Neural progenitor cell (in vitro differentiated cells): ENCODE results near the gene SARDH. TPM values are rescaled to one million over a fixed set of nuclear protein-coding genes. Genes with fewer than 3 reads are reported as not detected.

ENCODE experiments used
- DNase-seq: peaks from one replicate; pipeline ENCODE4 v3.0.0-alpha.2; 2016; ENCODE audit warnings: low spot score
- H2AFZ ChIP-seq: fragments of 200-600 bp; sonication (generic); replicated peaks from 2 replicates; pipeline ENCODE4 v1.6.1; 2016; ENCODE audit warnings: antibody characterized with exemption
- H3F3A ChIP-seq: fragments of 200-600 bp; sonication (generic); 2 replicates; pipeline ENCODE4 v1.6.1; 2016; ENCODE audit warnings: antibody characterized with exemption, low read depth
- H3K27ac ChIP-seq: fragments of 200-600 bp; sonication (generic); 2 replicates; pipeline ENCODE4 v1.5.1; 2016; ENCODE audit warnings: mild to moderate bottlenecking
- H3K27me3 ChIP-seq: fragments of 200-600 bp; sonication (generic); 2 replicates; pipeline ENCODE4 v1.6.1; 2016; ENCODE audit warnings: mild to moderate bottlenecking, moderate library complexity
- H3K36me3 ChIP-seq: fragments of 200-600 bp; sonication (generic); 2 replicates; pipeline ENCODE4 v1.5.1; 2016
- H3K4me1 ChIP-seq: fragments of 200-600 bp; sonication (generic); 2 replicates; pipeline ENCODE4 v1.6.1; 2016; ENCODE audit warnings: mixed run types
- H3K4me2 ChIP-seq: fragments of 200-600 bp; sonication (generic); 2 replicates; pipeline ENCODE4 v1.6.1; 2016
- H3K4me3 ChIP-seq: fragments of 200-600 bp; sonication (generic); 2 replicates; pipeline ENCODE4 v1.5.1; 2016
- H3K79me2 ChIP-seq: fragments of 200-600 bp; sonication (generic); 2 replicates; pipeline ENCODE4 v1.6.1; 2016; ENCODE audit warnings: low read depth
- H3K9ac ChIP-seq: fragments of 200-600 bp; sonication (generic); 2 replicates; pipeline ENCODE4 v1.6.1; 2016
- H3K9me3 ChIP-seq: fragments of 200-600 bp; sonication (generic); 2 replicates; pipeline ENCODE4 v1.5.1; 2016; ENCODE audit warnings: low read depth
- H4K20me1 ChIP-seq: fragments of 200-600 bp; sonication (generic); 2 replicates; pipeline ENCODE4 v1.6.1; 2016; ENCODE audit warnings: low read depth
- H3K27ac Mint-ChIP-seq: 3 replicates; pipeline ENCODE4 v1.8.0; 2021; ENCODE audit warnings: mixed read lengths
- H3K27me3 Mint-ChIP-seq: 2 replicates; pipeline ENCODE4 v1.8.0; 2022; ENCODE audit warnings: low read depth, mild to moderate bottlenecking, inconsistent platforms, moderate library complexity, mixed read lengths; ENCODE audit not compliant: insufficient read depth
- H3K36me3 Mint-ChIP-seq: 3 replicates; pipeline ENCODE4 v1.8.0; 2021; ENCODE audit warnings: mixed read lengths
- H3K4me1 Mint-ChIP-seq: 3 replicates; pipeline ENCODE4 v1.8.0; 2021; ENCODE audit warnings: mixed read lengths
- H3K4me3 Mint-ChIP-seq: 3 replicates; pipeline ENCODE4 v1.8.0; 2021; ENCODE audit warnings: mild to moderate bottlenecking, moderate library complexity, mixed read lengths
- H3K9me3 Mint-ChIP-seq: 3 replicates; pipeline ENCODE4 v1.8.0; 2020; ENCODE audit warnings: mixed read lengths
- EZH2 ChIP-seq: fragments of 200-600 bp; sonication (generic); IDR thresholded peaks from 2 replicates; pipeline ENCODE4 v1.6.1; 2017; ENCODE audit warnings: antibody characterized with exemption, mild to moderate bottlenecking, moderate library complexity
- EZH2phosphoT487 ChIP-seq: fragments of 200-600 bp; sonication (generic); IDR thresholded peaks from 2 replicates; pipeline ENCODE4 v1.6.1; 2017; ENCODE audit warnings: antibody characterized with exemption
- total RNA-seq: library from RNA; depleted of rRNA; stranded (reverse); fragments of >200 nt; gene quantifications from 2 replicates; pipeline ENCODE4 v1.2.3, GENCODE V29; 2015; ENCODE audit warnings: low replicate concordance
- TF ChIP-seq, protein P1 (sequence below): fragments of 200-600 bp; sonication (generic); IDR thresholded peaks from 2 replicates; pipeline ENCODE4 v1.5.1; 2017; ENCODE audit warnings: antibody characterized with exemption, mild to moderate bottlenecking

SARDH gene
- total RNA-seq, 1 donor from 2014 or later: 3.9 TPM

DNA sequence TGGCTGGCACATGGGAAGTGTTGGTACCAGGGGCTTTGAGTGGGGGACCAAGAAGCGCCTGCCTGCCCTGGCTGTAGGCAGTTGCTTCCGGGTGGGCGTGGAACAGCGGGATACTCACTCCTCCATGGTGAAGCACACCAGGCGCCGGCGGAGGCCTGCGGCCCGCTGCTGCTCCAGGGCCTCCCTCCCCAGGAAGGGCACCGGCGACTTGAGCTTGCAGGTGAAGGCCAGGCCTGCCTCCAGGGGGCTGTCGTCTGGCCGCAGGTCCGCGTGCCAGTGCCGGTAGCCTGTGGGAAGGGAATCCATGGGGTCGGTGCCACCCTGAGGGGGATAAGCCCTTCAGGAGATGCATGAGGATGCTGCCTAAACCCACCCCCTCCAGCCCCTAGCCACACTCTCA lies 67.7 kb downstream of the SARDH start:
- Histone ChIP-seq H3K4me3 (no peak overlapping the region), H4K20me1 (no peaks in the 10 kb centered on the region), H3K36me3 (no peaks in the 10 kb centered on the region), H3K79me2 (no peaks in the 10 kb centered on the region), H3K4me1 (no peaks in the 10 kb centered on the region), H3K9ac (no peak overlapping the region), H3F3A (no peaks in the 10 kb centered on the region), H2AFZ (no peak overlapping the region), H3K27me3 (no peaks in the 10 kb centered on the region), H3K27ac (no peak overlapping the region), H3K4me2 (no peak overlapping the region), H3K9me3 (no peaks in the 10 kb centered on the region)
- Mint-ChIP-seq H3K36me3 (no peaks in the 10 kb centered on the region), H3K9me3 (no peaks in the 10 kb centered on the region), H3K4me3 (no peak overlapping the region), H3K27me3 (peaks cover 5% of the 10 kb centered on the region), H3K4me1 (peaks cover 14% of the 10 kb centered on the region), H3K27ac (no peak overlapping the region)
- no peak for DNase-seq
- no peak for TF ChIP-seq EZH2phosphoT487

DNA sequence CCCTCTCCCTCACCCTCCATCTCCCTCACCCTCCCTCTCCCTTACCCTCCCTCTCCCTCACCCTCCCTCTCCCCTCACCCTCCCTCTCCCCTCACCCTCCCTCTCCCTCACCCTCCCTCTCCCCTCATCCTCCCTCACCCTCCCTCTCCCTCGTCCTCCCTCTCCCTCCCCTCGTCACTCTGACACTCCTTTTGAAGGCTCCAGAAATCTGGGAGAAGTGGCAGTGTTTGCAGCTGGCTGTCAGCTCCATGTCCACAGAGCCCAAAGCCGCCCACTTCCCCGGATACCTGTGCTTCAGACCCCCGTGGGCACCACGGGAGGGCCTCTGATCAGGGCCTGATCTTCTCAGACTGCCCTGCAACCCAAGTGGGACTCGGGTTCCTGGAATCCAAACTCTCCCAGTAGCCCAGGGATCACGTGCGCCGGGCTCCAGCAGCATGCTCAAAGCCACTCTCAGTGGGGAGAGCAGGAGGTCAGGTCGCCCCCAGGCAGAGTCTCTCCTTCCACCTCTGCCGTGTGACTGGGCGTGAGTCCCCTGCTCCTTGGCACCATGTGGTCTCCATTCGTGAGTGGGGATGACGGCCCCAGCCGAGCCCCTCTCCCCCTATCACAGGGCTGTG lies 68.9 kb downstream of the SARDH start:
- Mint-ChIP-seq H3K27ac (no peak overlapping the region), H3K4me3 (no peak overlapping the region), H3K27me3 (peaks cover 5% of the 10 kb centered on the region), H3K36me3 (no peaks in the 10 kb centered on the region), H3K9me3 (no peaks in the 10 kb centered on the region), H3K4me1 (peaks cover 12% of the 10 kb centered on the region)
- H3K9ac ChIP-seq: no peak overlapping the region
- no peak overlapping the region for H3K27ac ChIP-seq
- H3K9me3 ChIP-seq: no peaks in the 10 kb centered on the region
- H3K36me3 ChIP-seq: no peaks in the 10 kb centered on the region
- no peaks in the 10 kb centered on the region for H4K20me1 ChIP-seq
- H3K79me2 ChIP-seq: no peaks in the 10 kb centered on the region
- no peak overlapping the region for H3K4me3 ChIP-seq
- TF ChIP-seq EZH2phosphoT487: no peak
- TF ChIP-seq, protein P1, sequence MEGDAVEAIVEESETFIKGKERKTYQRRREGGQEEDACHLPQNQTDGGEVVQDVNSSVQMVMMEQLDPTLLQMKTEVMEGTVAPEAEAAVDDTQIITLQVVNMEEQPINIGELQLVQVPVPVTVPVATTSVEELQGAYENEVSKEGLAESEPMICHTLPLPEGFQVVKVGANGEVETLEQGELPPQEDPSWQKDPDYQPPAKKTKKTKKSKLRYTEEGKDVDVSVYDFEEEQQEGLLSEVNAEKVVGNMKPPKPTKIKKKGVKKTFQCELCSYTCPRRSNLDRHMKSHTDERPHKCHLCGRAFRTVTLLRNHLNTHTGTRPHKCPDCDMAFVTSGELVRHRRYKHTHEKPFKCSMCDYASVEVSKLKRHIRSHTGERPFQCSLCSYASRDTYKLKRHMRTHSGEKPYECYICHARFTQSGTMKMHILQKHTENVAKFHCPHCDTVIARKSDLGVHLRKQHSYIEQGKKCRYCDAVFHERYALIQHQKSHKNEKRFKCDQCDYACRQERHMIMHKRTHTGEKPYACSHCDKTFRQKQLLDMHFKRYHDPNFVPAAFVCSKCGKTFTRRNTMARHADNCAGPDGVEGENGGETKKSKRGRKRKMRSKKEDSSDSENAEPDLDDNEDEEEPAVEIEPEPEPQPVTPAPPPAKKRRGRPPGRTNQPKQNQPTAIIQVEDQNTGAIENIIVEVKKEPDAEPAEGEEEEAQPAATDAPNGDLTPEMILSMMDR: no peak
- no peak for TF ChIP-seq EZH2
- H2AFZ ChIP-seq: no peak overlapping the region
- H3K27me3 ChIP-seq: no peaks in the 10 kb centered on the region
- no peak for DNase-seq
- no peaks in the 10 kb centered on the region for H3F3A ChIP-seq
- no peak overlapping the region for H3K4me2 ChIP-seq
- no peaks in the 10 kb centered on the region for H3K4me1 ChIP-seq

DNA sequence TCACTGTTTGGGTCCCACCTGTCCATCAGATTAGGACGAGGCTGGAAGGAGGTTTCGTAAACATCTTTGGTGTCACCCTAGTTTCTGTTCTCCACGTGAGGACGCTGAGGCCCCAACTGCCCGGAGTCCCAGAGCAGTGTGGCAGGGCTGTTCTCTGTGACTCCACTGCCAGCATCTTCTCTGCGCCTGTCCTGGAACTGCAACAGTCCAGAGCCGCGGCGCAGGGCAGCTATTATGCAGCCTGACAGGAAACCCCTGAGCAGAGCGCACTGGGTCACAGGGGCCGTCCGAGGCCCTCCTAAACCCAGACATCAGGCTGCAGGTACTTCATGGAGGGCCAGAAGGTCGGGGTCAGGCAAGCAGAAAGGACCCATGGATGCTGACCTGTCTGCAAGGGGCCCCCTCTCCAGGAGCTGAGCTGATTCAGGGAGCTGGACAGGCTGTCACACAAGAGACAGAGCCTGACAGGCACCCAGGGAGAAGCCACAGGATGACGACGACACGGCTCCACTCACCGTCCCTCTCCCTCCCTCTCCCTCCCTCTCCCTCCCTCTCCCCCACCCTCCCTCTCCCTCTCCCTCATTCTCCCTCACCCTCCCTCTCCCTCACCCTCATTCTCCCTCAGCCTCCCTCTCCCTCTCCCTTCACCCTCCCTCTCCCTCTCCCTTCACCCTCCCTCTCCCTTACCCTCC lies 70.2 kb downstream of the SARDH start:
- Histone ChIP-seq H3K27me3 (no peaks in the 10 kb centered on the region), H3K27ac (no peak overlapping the region), H3F3A (no peaks in the 10 kb centered on the region), H4K20me1 (no peaks in the 10 kb centered on the region), H3K4me3 (no peak overlapping the region), H3K4me1 (no peaks in the 10 kb centered on the region), H3K9me3 (no peaks in the 10 kb centered on the region), H3K9ac (no peak overlapping the region), H3K36me3 (no peaks in the 10 kb centered on the region), H2AFZ (no peak overlapping the region), H3K79me2 (no peaks in the 10 kb centered on the region), H3K4me2 (no peak overlapping the region)
- no peak for DNase-seq
- no peaks in the 10 kb centered on the region for H3K9me3 Mint-ChIP-seq
- no peak overlapping the region for H3K4me3 Mint-ChIP-seq
- no peaks in the 10 kb centered on the region for H3K36me3 Mint-ChIP-seq
- TF ChIP-seq, protein P1: no peak
- no peak for TF ChIP-seq EZH2
- no peak for TF ChIP-seq EZH2phosphoT487
- H3K27me3 Mint-ChIP-seq: peaks cover 5% of the 10 kb centered on the region
- H3K4me1 Mint-ChIP-seq: peaks cover 4% of the 10 kb centered on the region
- H3K27ac Mint-ChIP-seq: no peak overlapping the region

DNA sequence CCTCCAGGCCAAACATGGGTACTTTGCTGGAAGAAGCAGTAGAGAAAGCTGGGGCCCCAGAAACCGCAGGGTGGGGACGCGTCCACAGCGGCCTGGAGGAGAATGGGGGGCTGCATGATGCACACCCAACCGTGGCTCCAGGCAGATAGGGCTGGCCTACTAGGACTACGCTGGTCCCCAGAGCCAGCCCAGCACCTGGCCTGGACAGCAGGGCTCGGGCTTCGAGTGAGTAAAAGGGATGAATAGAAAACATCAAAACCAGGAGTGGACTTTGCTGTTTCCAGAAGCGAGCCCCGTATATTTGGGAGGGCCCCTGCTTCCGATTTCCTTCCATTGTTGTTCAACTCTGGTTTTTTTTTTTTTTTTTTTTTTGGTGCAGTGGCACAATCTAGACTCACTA lies 71.3 kb downstream of the SARDH start:
- DNase-seq: no peak
- Histone ChIP-seq H4K20me1 (no peaks in the 10 kb centered on the region), H3F3A (no peaks in the 10 kb centered on the region), H3K9ac (no peak overlapping the region), H2AFZ (no peak overlapping the region), H3K9me3 (no peaks in the 10 kb centered on the region), H3K4me1 (no peaks in the 10 kb centered on the region), H3K27me3 (no peaks in the 10 kb centered on the region), H3K27ac (no peak overlapping the region), H3K4me2 (no peak overlapping the region), H3K36me3 (no peaks in the 10 kb centered on the region), H3K4me3 (no peak overlapping the region), H3K79me2 (no peaks in the 10 kb centered on the region)
- no peaks in the 10 kb centered on the region for H3K9me3 Mint-ChIP-seq
- H3K27ac Mint-ChIP-seq: no peak overlapping the region
- H3K4me1 Mint-ChIP-seq: peaks cover 4% of the 10 kb centered on the region
- H3K27me3 Mint-ChIP-seq: peaks cover 6% of the 10 kb centered on the region
- no peak overlapping the region for H3K4me3 Mint-ChIP-seq
- no peaks in the 10 kb centered on the region for H3K36me3 Mint-ChIP-seq
- TF ChIP-seq, protein P1: no peak
- TF ChIP-seq EZH2: no peak
- no peak for TF ChIP-seq EZH2phosphoT487
